ENCODE measurements around the gene PRPS1. TPM values are rescaled to one million over a fixed set of nuclear protein-coding genes. Genes with fewer than 3 reads are reported as not detected.

The PRPS1 gene
- total RNA-seq, 2 experiments from 2014 or later: 66.5 to 70.4 TPM

DNA sequence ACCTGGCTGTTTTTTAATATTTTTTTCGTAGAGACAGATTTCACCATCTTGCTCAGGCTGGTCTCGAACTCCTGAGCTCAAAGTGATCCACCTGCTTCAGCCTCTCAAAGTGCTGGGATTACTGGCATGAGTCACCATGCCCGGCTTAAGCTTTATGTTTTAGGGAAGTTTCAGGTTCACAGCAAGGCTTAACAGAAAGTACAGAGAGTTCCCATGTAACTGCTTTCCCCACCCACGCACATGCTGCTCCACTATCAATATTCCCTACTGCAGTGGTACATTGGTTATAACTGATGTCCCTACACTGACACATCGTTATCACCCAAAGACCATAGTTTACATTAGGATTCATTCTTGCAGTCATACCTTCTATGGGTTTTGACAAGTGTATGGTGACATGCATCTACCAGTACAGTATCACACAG is 62.7 kb downstream of the PRPS1 start:
- Mint-ChIP-seq H3K27me3 (no peaks in the 10 kb centered on the region), H3K36me3 (ENCODE audit: low read depth) (no peaks in the 10 kb centered on the region), H3K4me1 (ENCODE audit: low read depth) (peaks cover 18% of the 10 kb centered on the region), H3K9me3 (no peaks in the 10 kb centered on the region), H3K27ac (no peak overlapping the region), H3K4me3 (no peak overlapping the region)
- intact Hi-C loops (cut with DNase I, micrococcal nuclease): loop anchor here in 1 of 2 experiments (2.0 kb wide), 1 partner anchor 14 kb away; no protein-coding TSS in a partner anchor
- ATAC-seq (ENCODE audit: poor library complexity) (no peak), DNase-seq (no peak)
- H3K4me1 ChIP-seq (ENCODE audit: insufficient read depth, low read length): peaks cover 14% of the 10 kb centered on the region
- no peak overlapping the region for H3K27ac ChIP-seq (ENCODE audit: low read depth in 1 of 2, low read length in 2 of 2)
- no peak for TF ChIP-seq CTCF (IDR thresholded peaks at IDR 0.05)
- no peak overlapping the region for H3K4me3 ChIP-seq (ENCODE audit: low read length)
- ChIA-PET POLR2A (no interaction called here), CTCF (no interaction called here)
- H3K9me3 ChIP-seq (ENCODE audit: control insufficient read depth in 1 of 2, insufficient read depth in 1 of 2, low read length in 2 of 2): no peaks in the 10 kb centered on the region
- no peaks in the 10 kb centered on the region for H3K36me3 ChIP-seq (ENCODE audit: insufficient read depth, low read length)
- H3K27me3 ChIP-seq (ENCODE audit: control insufficient read depth in 1 of 2, insufficient read depth in 2 of 2, low read length in 2 of 2): no peaks in the 10 kb centered on the region

DNA sequence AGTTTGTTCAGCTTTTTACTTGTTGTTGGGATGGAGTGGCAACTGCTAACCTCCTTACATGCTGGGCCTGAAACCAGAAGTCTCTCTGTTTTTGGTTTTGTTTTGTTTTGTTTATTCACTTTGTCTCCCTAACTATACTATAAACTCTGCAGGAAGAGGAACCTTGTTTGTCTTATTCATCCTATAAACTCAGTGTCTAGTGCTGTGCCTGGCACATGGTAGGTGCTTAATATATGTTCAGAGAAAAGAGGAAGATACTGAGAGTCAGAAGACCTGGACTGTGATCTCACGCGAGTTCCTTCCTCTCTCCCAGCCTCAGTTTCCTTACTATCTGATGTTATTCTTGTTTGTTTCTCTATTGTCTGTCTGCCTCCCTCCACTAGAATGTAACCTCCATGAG is 71.3 kb downstream of the PRPS1 start:
- Mint-ChIP-seq H3K36me3 (ENCODE audit: low read depth) (no peaks in the 10 kb centered on the region), H3K9me3 (no peaks in the 10 kb centered on the region), H3K4me1 (ENCODE audit: low read depth) (peaks cover 21% of the 10 kb centered on the region), H3K27ac (no peak overlapping the region), H3K4me3 (no peak overlapping the region), H3K27me3 (no peaks in the 10 kb centered on the region)
- Histone ChIP-seq H3K9me3 (ENCODE audit: control insufficient read depth in 1 of 2, insufficient read depth in 1 of 2, low read length in 2 of 2) (no peaks in the 10 kb centered on the region), H3K4me1 (ENCODE audit: insufficient read depth, low read length) (peaks cover 9% of the 10 kb centered on the region), H3K27me3 (ENCODE audit: control insufficient read depth in 1 of 2, insufficient read depth in 2 of 2, low read length in 2 of 2) (no peaks in the 10 kb centered on the region), H3K36me3 (ENCODE audit: insufficient read depth, low read length) (no peaks in the 10 kb centered on the region), H3K27ac (ENCODE audit: low read depth in 1 of 2, low read length in 2 of 2) (no peak overlapping the region), H3K4me3 (ENCODE audit: low read length) (no peak overlapping the region)
- intact Hi-C loops (cut with DNase I, micrococcal nuclease): no loop called here
- POLR2A ChIA-PET: interaction anchor here (3.0 kb wide), 1 partner anchor 12 kb away, joined by 12 read pairs; no protein-coding TSS in a partner anchor
- DNase-seq: peak in 1 of 14 experiments; percentile 18
- no peak for ATAC-seq (ENCODE audit: poor library complexity)
- CTCF ChIA-PET: interaction anchor here (0.6 to 1.0 kb wide), 3 partner anchors 18 to 99 kb away, joined by 3 to 7 read pairs (median 4); no protein-coding TSS in a partner anchor
- TF ChIP-seq CTCF (IDR thresholded peaks at IDR 0.05): no peak

GRCh38 chrX:107700317-107700774 is 72.0 kb downstream of the PRPS1 start:
- ATAC-seq (ENCODE audit: poor library complexity): no peak

More at GRCh38 chrX:107700317-107700774, 72.0 kb downstream of the PRPS1 start:
- no peak overlapping the region for H3K27ac ChIP-seq (ENCODE audit: low read depth in 1 of 2, low read length in 2 of 2)
- TF ChIP-seq CTCF (IDR thresholded peaks at IDR 0.05): no peak
- H3K36me3 ChIP-seq (ENCODE audit: insufficient read depth, low read length): no peaks in the 10 kb centered on the region
- Mint-ChIP-seq H3K36me3 (ENCODE audit: low read depth) (no peaks in the 10 kb centered on the region), H3K27me3 (no peaks in the 10 kb centered on the region), H3K9me3 (no peaks in the 10 kb centered on the region), H3K4me3 (no peak overlapping the region), H3K27ac (no peak overlapping the region), H3K4me1 (ENCODE audit: low read depth) (peaks cover 21% of the 10 kb centered on the region)
- no peak overlapping the region for H3K4me3 ChIP-seq (ENCODE audit: low read length)
- ChIA-PET CTCF (interaction anchor here (1.3 kb wide), 1 partner anchor 15 kb away, joined by 3 read pairs; no protein-coding TSS in a partner anchor), POLR2A (interaction anchor here (3.0 kb wide), 1 partner anchor 11 kb away, joined by 12 read pairs; no protein-coding TSS in a partner anchor)
- peak in 1 of 14 experiments; percentile 27 for DNase-seq
- intact Hi-C loops (cut with DNase I, micrococcal nuclease): no loop called here
- no peaks in the 10 kb centered on the region for H3K9me3 ChIP-seq (ENCODE audit: control insufficient read depth in 1 of 2, insufficient read depth in 1 of 2, low read length in 2 of 2)
- H3K4me1 ChIP-seq (ENCODE audit: insufficient read depth, low read length): peaks cover 9% of the 10 kb centered on the region
- H3K27me3 ChIP-seq (ENCODE audit: control insufficient read depth in 1 of 2, insufficient read depth in 2 of 2, low read length in 2 of 2): no peaks in the 10 kb centered on the region

Other genes starting within 250 kb of the PRPS1 start
- gene FRMPD3, start 178.9 kb upstream of the PRPS1 start, total RNA-seq: under 1 TPM in 1 of 2 experiments, not detected in 1; 0.06 TPM
- 1,000 to 10,000 TPM; 3,132 to 3,144 TPM for gene TSC22D3, start 147.3 kb downstream of the PRPS1 start, total RNA-seq
- gene NCBP2L, start 149.2 kb downstream of the PRPS1 start, total RNA-seq: not detected
- gene MID2, start 197.4 kb downstream of the PRPS1 start, total RNA-seq: 10 to 100 TPM; 15.7 to 16.9 TPM